T-helper 22 cell (primary cell): Measurements from ENCODE around the gene MOB3A.
"Not testable (repeated sequence)": the region's sequence is repeated elsewhere in the genome, so short reads cannot be mapped to it uniquely, and the experiment has no call there.

ENCODE experiments used
- DNase-seq: peaks from one replicate; pipeline ENCODE4 v3.0.0-alpha.2; 2020; ENCODE audit warnings: low read depth

The MOB3A gene

GRCh38 chr19:2108251-2109016 is 12.3 kb upstream of the MOB3A start:
- DNase-seq: no peak

GRCh38 chr19:2103045-2103707 is 7.0 kb upstream of the MOB3A start:
- DNase-seq: no peak

GRCh38 chr19:2101417-2102335 is 5.5 kb upstream of the MOB3A start:
- DNase-seq: no peak

- no peak for DNase-seq
Observed at GRCh38 chr19:2100719-2101061, 4.6 kb upstream of the MOB3A start.

GRCh38 chr19:2099937-2100718 is 4.0 kb upstream of the MOB3A start:
- no peak for DNase-seq

GRCh38 chr19:2099054-2099501 is 3.0 kb upstream of the MOB3A start:
- DNase-seq: no peak

- DNase-seq: no peak
Observed at GRCh38 chr19:2097886-2098327, 1.8 kb upstream of the MOB3A start.

GRCh38 chr19:2097203-2097885 is 1.2 kb upstream of the MOB3A start:
- peak; percentile 65 for DNase-seq

- peak; percentile 100 for DNase-seq
Observed at GRCh38 chr19:2096480-2097202, 515 bp upstream of the MOB3A start, which contains the start of gene IZUMO4. IZUMO4 (plus strand) TSS chr19:2096915; CDS start chr19:2096946, 31 bp downstream.

GRCh38 chr19:2091926-2092525 is 4.1 kb downstream of the MOB3A start:
- not testable (repeated sequence) for DNase-seq

GRCh38 chr19:2089727-2090053 is 6.4 kb downstream of the MOB3A start:
- no peak for DNase-seq

GRCh38 chr19:2089001-2089711 is 7.0 kb downstream of the MOB3A start:
- DNase-seq: no peak

- no peak for DNase-seq
Observed at GRCh38 chr19:2087621-2088100, 8.5 kb downstream of the MOB3A start.

- DNase-seq: not testable (repeated sequence)
Observed at GRCh38 chr19:2086695-2087620, 9.2 kb downstream of the MOB3A start.

- peak; percentile 92 for DNase-seq
Observed at GRCh38 chr19:2084993-2085720, 11.0 kb downstream of the MOB3A start.

- peak; percentile 67 for DNase-seq
Observed at GRCh38 chr19:2083174-2083854, 12.8 kb downstream of the MOB3A start.
